Panc1 (cell line): ENCODE results near the gene FKBP1C. TPM values are rescaled to one million over a fixed set of nuclear protein-coding genes. Genes with fewer than 3 reads are reported as not detected.

Source experiments
- ATAC-seq: fragments of 200-7000 bp; cut with Tn5 transposase; 2 replicates; pipeline ENCODE4 v1.9.1; 2020; ENCODE audit warnings: mild to moderate bottlenecking, moderate library complexity
- BruUV-seq: library from RNA; stranded (reverse); fragments of 400-500 nt; replicated peaks from 2 replicates; lab custom pipeline; 2021; lab: Mats Ljungman, UMichigan
- CTCF ChIA-PET: fragments of 300-600 bp; sonication (Branson Sonifier 250); formaldehyde crosslinking; loops from one replicate; lab custom pipeline; 2022; ENCODE audit warnings: antibody characterized with exemption; lab: Charles Lee
- POLR2A ChIA-PET: fragments of 300-600 bp; sonication (Branson Sonifier 250); formaldehyde crosslinking; loops from one replicate; lab custom pipeline; 2022; ENCODE audit warnings: antibody characterized with exemption; lab: Charles Lee
- DNase-seq: peaks from one replicate; pipeline ENCODE4 v3.0.0-alpha.2; 2010; ENCODE audit warnings: low read depth, low spot score
- H3K27ac ChIP-seq: 2 replicates; pipeline ENCODE4 v1.5.1; 2011; ENCODE audit warnings: mild to moderate bottlenecking, low read length, inconsistent platforms
- H3K27me3 ChIP-seq: fragments of 200-500 bp; sonication (Bioruptor generic); 2 replicates; pipeline ENCODE4 v1.6.0; 2014; ENCODE audit warnings: low read length, inconsistent platforms; ENCODE audit not compliant: control insufficient read depth, insufficient read depth
- H3K36me3 ChIP-seq: fragments of 200-500 bp; sonication (Bioruptor generic); 2 replicates; pipeline ENCODE4 v1.5.1; 2014; ENCODE audit warnings: inconsistent platforms, mild to moderate bottlenecking, low read length, moderate library complexity; ENCODE audit not compliant: control insufficient read depth, insufficient read depth
- H3K4me1 ChIP-seq: 2 replicates; pipeline ENCODE4 v1.5.1; 2011; ENCODE audit warnings: inconsistent platforms, mild to moderate bottlenecking, low read length, moderate library complexity; ENCODE audit not compliant: control insufficient read depth, insufficient read depth
- H3K4me3 ChIP-seq, 2 experiments: 2 replicates each; pipeline ENCODE4 v1.5.1; 2011 to 2012; ENCODE audit warnings: low read depth in 2 of 2, low read length in 2 of 2, mild to moderate bottlenecking in 2 of 2, inconsistent platforms in 1 of 2, moderate library complexity in 1 of 2
- H3K9me3 ChIP-seq: fragments of 200-500 bp; sonication (Bioruptor generic); 2 replicates; pipeline ENCODE4 v1.5.1; 2014; ENCODE audit warnings: low read depth, mild to moderate bottlenecking, inconsistent platforms, low read length, moderate library complexity; ENCODE audit not compliant: control insufficient read depth, insufficient read depth
- POLR2AphosphoS5 ChIP-seq: IDR thresholded peaks from 2 replicates; pipeline ENCODE4 v1.6.1; 2012; ENCODE audit warnings: mild to moderate bottlenecking, low read depth, low read length, moderate library complexity
- SIN3A ChIP-seq: IDR thresholded peaks from 2 replicates; pipeline ENCODE4 v1.6.1; 2012; ENCODE audit warnings: low read depth, mild to moderate bottlenecking, low read length, moderate library complexity, borderline replicate concordance; ENCODE audit not compliant: insufficient read depth
- TCF7L2 ChIP-seq: IDR thresholded peaks from 2 replicates; pipeline ENCODE4 v1.6.1; 2011; ENCODE audit warnings: mild to moderate bottlenecking, low read depth, low read length, inconsistent platforms
- in situ Hi-C: cut with HindIII; loops from 2 replicates; pipeline ENCODE4 v1.10.0; 2016; ENCODE audit warnings: low sequenced_read_pairs, low pct_unique_long_range_greater_than_20kb
- intact Hi-C: fragments of 100-400 bp; cut with micrococcal nuclease; formaldehyde crosslinking; loops from one replicate; pipeline ENCODE4 v1.10.0; 2022; ENCODE audit not compliant: unreplicated experiment
- total RNA-seq: library from RNA; stranded (reverse); gene quantifications from one replicate; pipeline ENCODE4 v1.2.1, GENCODE V29; 2021; ENCODE audit not compliant: unreplicated experiment
- TF ChIP-seq, protein P1 (sequence below), 2 experiments: IDR thresholded peaks; 2 replicates each; pipeline ENCODE4 v1.6.1; 2011 to 2012; ENCODE audit warnings: low read depth in 2 of 2, control low read depth in 1 of 2, low read length in 1 of 2, mild to moderate bottlenecking in 1 of 2, moderate library complexity in 1 of 2; ENCODE audit not compliant: insufficient read depth in 1 of 2
- TF ChIP-seq, protein P2 (sequence below): fragments of 450-650 bp; IDR thresholded peaks from 2 replicates; pipeline ENCODE4 v1.5.1; 2017; ENCODE audit warnings: mild to moderate bottlenecking

Gene FKBP1C
- total RNA-seq, 1 experiment from 2014 or later, result 0.49 TPM

GRCh38 chr6:63261820-63262219, 50.6 kb downstream of the FKBP1C start:
- in situ Hi-C loops, result no loop called here

More at GRCh38 chr6:63261820-63262219, 50.6 kb downstream of the FKBP1C start:
- Histone ChIP-seq H3K4me1 (no peaks in the 10 kb centered on the region), H3K4me3 (no peak overlapping the region), H3K27me3 (no peaks in the 10 kb centered on the region), H3K36me3 (no peaks in the 10 kb centered on the region), H3K27ac (no peak overlapping the region), H3K9me3 (no peaks in the 10 kb centered on the region)
- POLR2A ChIA-PET, result no interaction called here
- no TSS peak for BruUV-seq
- no peak for ATAC-seq
- intact Hi-C loops, result no loop called here
- TF ChIP-seq TCF7L2 (no peak), SIN3A (no peak), POLR2AphosphoS5 (no peak)
- TF ChIP-seq, protein P1, sequence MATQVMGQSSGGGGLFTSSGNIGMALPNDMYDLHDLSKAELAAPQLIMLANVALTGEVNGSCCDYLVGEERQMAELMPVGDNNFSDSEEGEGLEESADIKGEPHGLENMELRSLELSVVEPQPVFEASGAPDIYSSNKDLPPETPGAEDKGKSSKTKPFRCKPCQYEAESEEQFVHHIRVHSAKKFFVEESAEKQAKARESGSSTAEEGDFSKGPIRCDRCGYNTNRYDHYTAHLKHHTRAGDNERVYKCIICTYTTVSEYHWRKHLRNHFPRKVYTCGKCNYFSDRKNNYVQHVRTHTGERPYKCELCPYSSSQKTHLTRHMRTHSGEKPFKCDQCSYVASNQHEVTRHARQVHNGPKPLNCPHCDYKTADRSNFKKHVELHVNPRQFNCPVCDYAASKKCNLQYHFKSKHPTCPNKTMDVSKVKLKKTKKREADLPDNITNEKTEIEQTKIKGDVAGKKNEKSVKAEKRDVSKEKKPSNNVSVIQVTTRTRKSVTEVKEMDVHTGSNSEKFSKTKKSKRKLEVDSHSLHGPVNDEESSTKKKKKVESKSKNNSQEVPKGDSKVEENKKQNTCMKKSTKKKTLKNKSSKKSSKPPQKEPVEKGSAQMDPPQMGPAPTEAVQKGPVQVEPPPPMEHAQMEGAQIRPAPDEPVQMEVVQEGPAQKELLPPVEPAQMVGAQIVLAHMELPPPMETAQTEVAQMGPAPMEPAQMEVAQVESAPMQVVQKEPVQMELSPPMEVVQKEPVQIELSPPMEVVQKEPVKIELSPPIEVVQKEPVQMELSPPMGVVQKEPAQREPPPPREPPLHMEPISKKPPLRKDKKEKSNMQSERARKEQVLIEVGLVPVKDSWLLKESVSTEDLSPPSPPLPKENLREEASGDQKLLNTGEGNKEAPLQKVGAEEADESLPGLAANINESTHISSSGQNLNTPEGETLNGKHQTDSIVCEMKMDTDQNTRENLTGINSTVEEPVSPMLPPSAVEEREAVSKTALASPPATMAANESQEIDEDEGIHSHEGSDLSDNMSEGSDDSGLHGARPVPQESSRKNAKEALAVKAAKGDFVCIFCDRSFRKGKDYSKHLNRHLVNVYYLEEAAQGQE (IDR thresholded peaks at IDR 0.05; ENCODE audit: insufficient read depth in 1 of 2, low read depth in 2 of 2, low read length in 1 of 2), result no peak
- TF ChIP-seq, protein P2, sequence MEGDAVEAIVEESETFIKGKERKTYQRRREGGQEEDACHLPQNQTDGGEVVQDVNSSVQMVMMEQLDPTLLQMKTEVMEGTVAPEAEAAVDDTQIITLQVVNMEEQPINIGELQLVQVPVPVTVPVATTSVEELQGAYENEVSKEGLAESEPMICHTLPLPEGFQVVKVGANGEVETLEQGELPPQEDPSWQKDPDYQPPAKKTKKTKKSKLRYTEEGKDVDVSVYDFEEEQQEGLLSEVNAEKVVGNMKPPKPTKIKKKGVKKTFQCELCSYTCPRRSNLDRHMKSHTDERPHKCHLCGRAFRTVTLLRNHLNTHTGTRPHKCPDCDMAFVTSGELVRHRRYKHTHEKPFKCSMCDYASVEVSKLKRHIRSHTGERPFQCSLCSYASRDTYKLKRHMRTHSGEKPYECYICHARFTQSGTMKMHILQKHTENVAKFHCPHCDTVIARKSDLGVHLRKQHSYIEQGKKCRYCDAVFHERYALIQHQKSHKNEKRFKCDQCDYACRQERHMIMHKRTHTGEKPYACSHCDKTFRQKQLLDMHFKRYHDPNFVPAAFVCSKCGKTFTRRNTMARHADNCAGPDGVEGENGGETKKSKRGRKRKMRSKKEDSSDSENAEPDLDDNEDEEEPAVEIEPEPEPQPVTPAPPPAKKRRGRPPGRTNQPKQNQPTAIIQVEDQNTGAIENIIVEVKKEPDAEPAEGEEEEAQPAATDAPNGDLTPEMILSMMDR, result no peak
- no peak for DNase-seq
- CTCF ChIA-PET, result no interaction called here

Other genes starting within 250 kb of the FKBP1C start
- not detected for gene LGSN, start 108.5 kb downstream of the FKBP1C start, total RNA-seq